ENCODE results near the gene CHD9. TPM values are rescaled to one million over a fixed set of nuclear protein-coding genes. Genes with fewer than 3 reads are reported as not detected.

The CHD9 gene, protein sequence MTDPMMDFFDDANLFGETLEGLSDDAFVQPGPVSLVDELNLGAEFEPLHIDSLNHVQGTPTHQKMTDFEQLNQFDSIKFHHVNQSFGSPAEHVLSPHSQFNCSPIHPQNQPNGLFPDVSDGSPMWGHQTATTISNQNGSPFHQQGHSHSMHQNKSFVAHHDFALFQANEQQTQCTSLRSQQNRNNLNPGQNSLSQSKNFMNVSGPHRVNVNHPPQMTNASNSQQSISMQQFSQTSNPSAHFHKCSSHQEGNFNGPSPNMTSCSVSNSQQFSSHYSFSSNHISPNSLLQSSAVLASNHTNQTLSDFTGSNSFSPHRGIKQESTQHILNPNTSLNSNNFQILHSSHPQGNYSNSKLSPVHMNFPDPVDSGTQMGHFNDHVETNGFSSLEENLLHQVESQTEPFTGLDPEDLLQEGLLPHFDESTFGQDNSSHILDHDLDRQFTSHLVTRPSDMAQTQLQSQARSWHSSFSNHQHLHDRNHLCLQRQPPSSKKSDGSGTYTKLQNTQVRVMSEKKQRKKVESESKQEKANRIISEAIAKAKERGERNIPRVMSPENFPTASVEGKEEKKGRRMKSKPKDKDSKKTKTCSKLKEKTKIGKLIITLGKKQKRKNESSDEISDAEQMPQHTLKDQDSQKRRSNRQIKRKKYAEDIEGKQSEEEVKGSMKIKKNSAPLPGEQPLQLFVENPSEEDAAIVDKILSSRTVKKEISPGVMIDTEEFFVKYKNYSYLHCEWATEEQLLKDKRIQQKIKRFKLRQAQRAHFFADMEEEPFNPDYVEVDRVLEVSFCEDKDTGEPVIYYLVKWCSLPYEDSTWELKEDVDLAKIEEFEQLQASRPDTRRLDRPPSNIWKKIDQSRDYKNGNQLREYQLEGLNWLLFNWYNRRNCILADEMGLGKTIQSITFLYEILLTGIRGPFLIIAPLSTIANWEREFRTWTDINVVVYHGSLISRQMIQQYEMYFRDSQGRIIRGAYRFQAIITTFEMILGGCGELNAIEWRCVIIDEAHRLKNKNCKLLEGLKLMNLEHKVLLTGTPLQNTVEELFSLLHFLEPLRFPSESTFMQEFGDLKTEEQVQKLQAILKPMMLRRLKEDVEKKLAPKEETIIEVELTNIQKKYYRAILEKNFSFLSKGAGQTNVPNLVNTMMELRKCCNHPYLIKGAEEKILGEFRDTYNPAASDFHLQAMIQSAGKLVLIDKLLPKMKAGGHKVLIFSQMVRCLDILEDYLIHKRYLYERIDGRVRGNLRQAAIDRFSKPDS (N-terminal part only)
- total RNA-seq (2013) = 63.1 TPM
- 10 to 100 TPM; 15.8 to 26.1 (median 22.5) TPM for polyA plus RNA-seq
- polyA minus RNA-seq = 16.8 and 25.0 TPM in 2 replicates
- total RNA-seq = 65.3 to 260 (median 129) reads per million in 11 experiments

GRCh38 chr16:53054670-53055485 is at the start of gene CHD9:
Gene CHD9, plus strand, starts transcription at chr16:53054991. Its CDS starts 101,099 bp downstream, at chr16:53156090.
- peaks cover 29 to 37% of the 10 kb centered on the region in 2 donors for H3K4me1 ChIP-seq (ENCODE audit: control insufficient read depth in 1 of 2, insufficient read depth in 2 of 2, low read length in 2 of 2)
- under 1% methylated on average over 58 of the region's 62 CpGs for WGBS (ENCODE audit: insufficient coverage)
- intact Hi-C loops (cut with micrococcal nuclease) = loop anchor here (2.0 to 5.0 kb wide), 4 partner anchors 37 to 167 kb away; no protein-coding TSS in a partner anchor
- H3K9me3 Mint-ChIP-seq = no peaks in the 10 kb centered on the region
- H3K27ac Mint-ChIP-seq = peak within 1 kb of the TSS; percentile 15 to 89 (median 80)
- H2AFZ ChIP-seq (ENCODE audit: insufficient read depth, low read depth, low read length, poor library complexity, severe bottlenecking) = peak within 1 kb of the TSS; percentile 100
- H3K27ac ChIP-seq (ENCODE audit: low read depth in 1 of 2, low read length in 2 of 2) = peak within 1 kb of the TSS; percentile 35 to 81
- no peaks in the 10 kb centered on the region for H4K20me1 ChIP-seq (ENCODE audit: insufficient read depth, low read length)
- no peaks in the 10 kb centered on the region for H3K27me3 ChIP-seq (ENCODE audit: control insufficient read depth in 2 of 2, insufficient read depth in 2 of 2, low read length in 2 of 2)
- H3K36me3 ChIP-seq (replicated peaks in 1 of 2; ENCODE audit: control insufficient read depth in 1 of 2, insufficient read depth in 2 of 2, low read length in 2 of 2) = no peaks in the 10 kb centered on the region
- peaks cover 41% of the 10 kb centered on the region for H3K79me2 ChIP-seq (ENCODE audit: insufficient read depth, low read length)
- peaks cover 0 to 6% (median 5%) of the 10 kb centered on the region in 3 donors for H3K27me3 Mint-ChIP-seq (ENCODE audit: low read depth in 3 of 3)
- H3K4me1 Mint-ChIP-seq = peaks cover 43% of the 10 kb centered on the region
- TF ChIP-seq, protein P1, sequence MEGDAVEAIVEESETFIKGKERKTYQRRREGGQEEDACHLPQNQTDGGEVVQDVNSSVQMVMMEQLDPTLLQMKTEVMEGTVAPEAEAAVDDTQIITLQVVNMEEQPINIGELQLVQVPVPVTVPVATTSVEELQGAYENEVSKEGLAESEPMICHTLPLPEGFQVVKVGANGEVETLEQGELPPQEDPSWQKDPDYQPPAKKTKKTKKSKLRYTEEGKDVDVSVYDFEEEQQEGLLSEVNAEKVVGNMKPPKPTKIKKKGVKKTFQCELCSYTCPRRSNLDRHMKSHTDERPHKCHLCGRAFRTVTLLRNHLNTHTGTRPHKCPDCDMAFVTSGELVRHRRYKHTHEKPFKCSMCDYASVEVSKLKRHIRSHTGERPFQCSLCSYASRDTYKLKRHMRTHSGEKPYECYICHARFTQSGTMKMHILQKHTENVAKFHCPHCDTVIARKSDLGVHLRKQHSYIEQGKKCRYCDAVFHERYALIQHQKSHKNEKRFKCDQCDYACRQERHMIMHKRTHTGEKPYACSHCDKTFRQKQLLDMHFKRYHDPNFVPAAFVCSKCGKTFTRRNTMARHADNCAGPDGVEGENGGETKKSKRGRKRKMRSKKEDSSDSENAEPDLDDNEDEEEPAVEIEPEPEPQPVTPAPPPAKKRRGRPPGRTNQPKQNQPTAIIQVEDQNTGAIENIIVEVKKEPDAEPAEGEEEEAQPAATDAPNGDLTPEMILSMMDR (IDR thresholded peaks at IDR 0.05) = peak; percentile 98
- H3K36me3 Mint-ChIP-seq = peaks cover 3 to 6% of the 10 kb centered on the region in 2 donors
- H3K9me3 ChIP-seq (replicated peaks in 1 of 2; ENCODE audit: control insufficient read depth in 1 of 2, insufficient read depth in 1 of 2, low read length in 2 of 2) = no peaks in the 10 kb centered on the region
- peak within 1 kb of the TSS; percentile 83 to 95 for H3K4me3 Mint-ChIP-seq
- peak within 1 kb of the TSS; percentile 78 to 96 (median 93) for H3K4me3 ChIP-seq (replicated peaks in 1 of 3; ENCODE audit: low read depth in 2 of 3, low read length in 3 of 3)
- DNase-seq = peak; percentile 77 to 85 (median 79)
- H3K4me2 ChIP-seq (replicated peaks; ENCODE audit: extremely low read depth, low read length, poor library complexity, severe bottlenecking) = peak within 1 kb of the TSS; percentile 86
- peak within 1 kb of the TSS; percentile 81 for H3K9ac ChIP-seq (ENCODE audit: insufficient read depth, low read length, poor library complexity, severe bottlenecking)
